Inflammatory macrophage (primary cell): ENCODE results near the gene SMIM31.

Source experiments
- DNase-seq, 2 donors: peaks; one replicate each; pipeline ENCODE4 v3.0.0-alpha.2; 2020 to 2022

SMIM31 gene

GRCh38 chr4:164789047-164789446 is 35.1 kb downstream of the SMIM31 start:
- no peak for DNase-seq

DNA sequence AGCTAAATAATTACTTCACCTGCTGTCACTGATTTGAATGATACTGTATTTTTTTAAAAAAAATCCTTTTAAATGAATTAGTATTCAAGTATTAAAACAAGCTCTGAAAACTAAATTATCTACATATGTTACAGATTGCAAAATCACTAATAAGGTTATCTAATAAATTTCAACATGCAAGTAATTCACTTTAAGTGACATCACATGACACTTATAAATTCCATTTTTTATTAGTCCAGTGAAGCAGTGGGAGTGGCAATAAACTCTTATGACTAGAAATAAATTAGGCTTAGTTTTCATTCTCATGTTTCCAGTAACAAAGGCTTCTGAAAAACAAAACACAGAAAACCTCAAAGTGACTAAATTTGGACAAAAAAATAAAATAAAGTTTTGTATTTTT is 36.3 kb downstream of the SMIM31 start:
- DNase-seq: no peak

GRCh38 chr4:164799410-164799809 is 45.5 kb downstream of the SMIM31 start:
- DNase-seq: no peak

GRCh38 chr4:164800786-164801185 is 46.9 kb downstream of the SMIM31 start:
- DNase-seq: no peak

DNA sequence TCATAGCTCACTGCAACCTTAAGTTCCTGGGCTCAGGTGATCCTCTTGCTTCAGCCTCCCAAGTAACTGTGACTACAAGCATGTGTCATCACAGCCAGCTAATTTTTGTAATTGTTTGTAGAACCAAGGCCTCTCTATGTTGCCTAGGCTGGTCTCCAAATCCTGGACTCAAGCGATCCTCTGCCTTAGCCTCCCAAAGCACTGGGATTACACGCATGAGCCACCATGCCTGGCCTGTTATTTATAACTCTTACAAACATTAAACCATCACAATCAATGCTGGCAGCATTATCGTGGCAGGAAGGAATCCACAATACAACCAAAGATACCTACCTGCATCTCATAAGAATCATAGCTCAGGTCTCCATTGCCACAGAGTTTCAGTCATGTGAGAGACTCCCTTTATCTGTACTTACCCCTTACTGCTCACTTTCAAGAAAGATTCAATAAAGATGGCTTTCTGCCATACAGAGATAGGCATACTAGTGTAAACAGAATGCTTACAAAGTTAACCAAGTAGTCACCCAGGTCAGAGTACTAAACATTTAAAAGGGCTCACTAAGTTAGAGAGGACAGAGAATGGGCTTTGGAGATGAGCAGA is 48.5 kb downstream of the SMIM31 start:
- DNase-seq: no peak

- no peak for DNase-seq
These were observed 49.8 kb downstream of the SMIM31 start for GRCh38 chr4:164803702-164804101.

- DNase-seq: no peak
These were observed 53.7 kb downstream of the SMIM31 start for GRCh38 chr4:164807611-164808010.

DNA sequence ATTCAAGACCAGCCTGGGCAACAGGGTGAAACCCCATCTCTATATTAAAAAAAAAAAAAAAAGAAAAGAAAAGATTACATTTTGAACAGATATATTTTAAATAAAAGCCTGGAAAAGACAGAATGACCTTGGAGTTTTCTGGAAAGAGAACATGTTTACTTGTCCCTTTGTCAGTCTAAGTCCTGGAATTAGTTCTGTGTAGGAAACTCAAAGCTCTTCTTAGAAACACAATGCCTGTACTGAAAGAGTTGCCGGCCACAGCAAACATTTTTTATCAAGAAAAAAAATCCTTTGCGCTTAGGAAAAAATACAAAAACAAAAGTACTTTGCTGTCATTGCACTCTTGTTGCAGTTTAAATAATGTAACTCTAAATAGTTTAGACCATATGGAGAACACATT is 59.6 kb downstream of the SMIM31 start:
- DNase-seq: no peak

DNA sequence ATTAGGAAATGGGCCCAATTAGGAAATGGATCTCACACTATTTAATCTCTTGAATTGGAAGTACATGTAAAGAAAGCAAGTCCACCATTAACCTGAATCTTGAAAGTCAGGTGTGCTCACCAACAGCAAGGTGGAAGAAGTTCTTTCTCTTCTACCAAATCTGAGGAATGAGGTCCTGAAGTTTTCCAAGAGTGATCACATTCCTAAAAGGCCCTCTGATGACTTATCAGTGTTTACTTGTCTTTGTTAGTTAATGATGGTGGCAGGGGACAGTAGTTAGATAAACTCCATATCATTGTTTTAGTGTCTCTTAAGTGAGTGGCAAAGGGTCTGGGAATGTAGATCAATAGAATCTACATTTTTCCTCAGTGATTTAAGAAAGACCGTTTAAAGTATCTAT is 61.8 kb downstream of the SMIM31 start:
- no peak for DNase-seq

DNA sequence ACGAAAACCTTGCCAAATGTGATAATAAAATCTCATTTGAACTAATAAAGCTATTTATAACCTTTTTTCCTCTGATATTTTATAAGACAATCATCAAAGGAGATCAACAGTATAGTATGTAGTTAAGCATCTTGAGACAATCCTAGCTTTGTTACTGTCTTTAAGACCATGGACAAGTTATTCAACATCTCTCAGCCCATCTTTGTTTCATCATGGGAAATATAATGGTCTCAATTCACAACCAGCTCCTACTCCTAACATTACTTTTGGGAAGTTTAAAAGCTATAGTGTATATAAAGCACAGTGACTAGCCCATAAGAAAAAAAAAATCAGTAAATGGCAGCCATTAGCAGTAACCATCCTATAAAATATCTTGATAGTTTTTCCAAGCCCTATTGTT is 65.4 kb downstream of the SMIM31 start:
- no peak for DNase-seq

- no peak for DNase-seq
These were observed 67.8 kb downstream of the SMIM31 start for GRCh38 chr4:164821711-164822110.

DNA sequence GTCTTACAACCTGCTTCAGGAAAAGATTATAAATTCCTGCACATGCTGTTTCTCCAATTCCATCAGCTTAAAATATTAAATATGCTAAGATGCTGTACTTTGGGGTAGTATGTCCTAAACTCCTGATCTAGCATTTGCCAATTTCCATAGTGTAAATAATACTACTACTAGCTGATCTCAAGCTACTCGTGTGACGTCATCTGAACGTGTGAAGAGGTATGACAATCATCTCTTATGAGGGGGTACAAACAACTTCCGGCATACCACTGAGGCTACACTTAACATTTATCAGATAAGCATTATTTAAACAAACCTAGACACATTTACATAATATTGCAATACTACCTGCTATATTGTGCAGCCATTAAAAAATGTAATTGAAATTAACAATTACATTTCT is 70.7 kb downstream of the SMIM31 start:
- DNase-seq: no peak

DNA sequence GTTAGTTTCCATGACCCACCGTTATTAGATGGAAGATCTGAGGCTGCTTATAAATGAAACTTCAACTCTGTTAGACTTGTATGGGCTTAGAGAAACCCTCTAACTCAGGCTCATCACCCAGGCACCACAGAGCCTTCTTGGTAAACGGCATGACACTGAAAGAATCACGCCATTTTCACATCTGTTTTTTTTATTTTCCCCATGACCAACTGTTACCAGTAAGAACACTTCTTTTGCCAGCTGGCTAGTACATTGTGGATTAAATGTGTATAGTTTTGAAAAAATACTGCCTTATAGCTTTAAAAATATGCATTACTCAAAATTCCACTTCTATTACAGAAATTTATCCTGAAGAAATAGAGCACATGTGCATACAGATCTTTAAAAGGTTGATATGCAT is 75.0 kb downstream of the SMIM31 start:
- no peak for DNase-seq

- no peak for DNase-seq
These were observed 92.6 kb downstream of the SMIM31 start for GRCh38 chr4:164846566-164846965.

DNA sequence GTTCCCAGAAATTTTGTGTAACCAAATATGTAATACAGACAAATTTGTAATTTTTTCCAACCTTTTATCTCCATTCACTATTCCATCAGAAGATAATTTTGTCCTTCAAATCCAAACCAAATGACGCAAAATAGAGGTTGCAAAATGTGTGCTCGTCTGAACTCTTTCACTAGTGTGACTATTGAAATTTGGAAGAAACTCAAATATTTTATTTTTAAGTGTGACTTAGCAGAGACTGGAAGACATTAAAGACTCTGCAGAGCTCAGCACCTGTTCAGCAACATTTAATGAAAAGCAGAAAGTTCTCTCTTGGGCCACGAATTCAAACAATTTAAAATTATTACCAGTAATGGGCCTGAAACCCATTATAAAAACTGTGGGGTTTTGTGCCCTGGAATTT is 93.1 kb downstream of the SMIM31 start:
- DNase-seq: no peak

GRCh38 chr4:164847967-164848649 is 94.2 kb downstream of the SMIM31 start:
- no peak for DNase-seq
